ENCODE measurements around the gene OR4C3. TPM values are rescaled to one million over a fixed set of nuclear protein-coding genes. Genes with fewer than 3 reads are reported as not detected.

OR4C3 gene
- not detected in 5 replicates for total RNA-seq (2022; extraction: Qiagen RNA extraction; ENCODE audit: low read depth)

DNA sequence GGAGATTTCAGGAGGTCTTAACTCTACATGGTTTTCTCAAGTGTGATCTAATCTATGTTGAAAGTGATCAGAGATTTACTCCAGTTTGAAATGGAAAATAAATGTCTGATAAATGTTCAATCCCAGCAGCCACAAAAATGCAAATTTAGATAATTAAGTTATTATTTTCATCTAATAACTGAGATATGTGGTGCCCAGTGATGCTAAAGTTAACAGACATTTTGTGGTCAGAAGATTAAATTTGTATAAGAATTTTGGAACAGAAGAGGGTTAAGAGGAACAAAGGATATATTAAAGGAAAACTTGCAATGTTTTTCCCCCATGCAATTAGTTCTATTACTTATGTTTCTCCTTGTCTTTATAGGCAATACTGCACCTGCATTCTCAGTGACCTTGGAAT is at the start of gene OR4C3:
TSS of gene OR4C3 (plus strand) at position 301 of the 400 bp plus-strand sequence. CDS start 102 bp downstream, outside the sequence.

DNA sequence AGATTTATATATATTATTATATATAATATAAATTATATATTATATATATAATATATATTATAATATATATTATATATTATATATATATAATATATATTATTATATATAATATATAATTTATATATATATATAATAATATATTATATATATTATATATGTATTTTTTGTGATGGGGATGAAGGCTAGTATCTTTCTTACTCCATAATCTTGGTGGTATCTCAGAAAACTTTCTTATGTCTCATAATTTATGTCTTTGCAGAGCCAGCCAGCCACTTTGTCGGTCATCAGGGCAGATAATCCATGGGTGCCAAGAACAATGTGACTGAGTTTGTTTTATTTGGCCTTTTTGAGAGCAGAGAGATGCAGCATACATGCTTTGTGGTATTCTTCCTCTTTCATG is 18.8 kb upstream of the OR4C3 start, which contains the start of gene OR4S1:
TSS of gene OR4S1 (plus strand) at position 301 of the 400 bp plus-strand sequence. CDS start at position 301, 0 bp downstream.

DNA sequence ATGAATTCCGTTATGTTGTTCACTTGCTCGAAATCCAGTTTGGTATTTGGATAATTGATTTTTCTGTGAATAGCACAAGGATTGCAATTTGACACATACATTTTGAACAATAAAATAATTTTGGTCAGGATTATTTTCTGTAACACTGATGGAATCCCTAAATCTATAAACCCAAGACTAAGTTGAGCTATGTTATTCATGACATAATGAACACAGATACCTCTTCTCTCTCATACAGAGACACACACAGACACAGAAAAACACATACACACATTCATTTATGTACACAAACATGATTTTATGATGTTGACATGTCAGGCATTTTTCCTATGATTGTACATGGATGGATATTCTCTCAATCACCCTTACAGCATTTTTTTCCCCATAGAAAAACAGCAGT is 41.6 kb downstream of the OR4C3 start, which contains the start of gene OR4C5:
TSS of gene OR4C5 (minus strand) at position 101 of the 400 bp plus-strand sequence. CDS start at position 101, 0 bp downstream.

Other genes with a start within 250 kb of the OR4C3 start
- gene OR4B1, start 108.1 kb upstream of the OR4C3 start, total RNA-seq (2022; extraction: Qiagen RNA extraction; ENCODE audit: low read depth), result not detected in 5 replicates
- not detected in 5 replicates for gene OR4X2, start 79.8 kb upstream of the OR4C3 start, total RNA-seq (2022; extraction: Qiagen RNA extraction; ENCODE audit: low read depth)
- not detected in 5 replicates for gene OR4X1, start 61.1 kb upstream of the OR4C3 start, total RNA-seq (2022; extraction: Qiagen RNA extraction; ENCODE audit: low read depth)
- gene OR4S1, start 18.7 kb upstream of the OR4C3 start, total RNA-seq (2022; extraction: Qiagen RNA extraction; ENCODE audit: low read depth), result not detected in 5 replicates
- not detected in 5 replicates for gene OR4C5, start 41.5 kb downstream of the OR4C3 start, total RNA-seq (2022; extraction: Qiagen RNA extraction; ENCODE audit: low read depth)
- gene OR4A47, start 163.9 kb downstream of the OR4C3 start, total RNA-seq (2022; extraction: Qiagen RNA extraction; ENCODE audit: low read depth), result not detected in 5 replicates

All from A549 treated with RU486 at 1 μM for 4 hours (cell line).